Neural crest cell (in vitro differentiated cells): ENCODE data around the gene AVP. TPM values are rescaled to one million over a fixed set of nuclear protein-coding genes. Genes with fewer than 3 reads are reported as not detected.
"Not testable (repeated sequence)": the region's sequence is repeated elsewhere in the genome, so short reads cannot be mapped to it uniquely, and the experiment has no call there.

ENCODE experiments used
- DNase-seq: peaks from one replicate; pipeline ENCODE4 v3.0.0; 2021; ENCODE audit warnings: low read depth, mixed read lengths, low spot score
- H3K27ac Mint-ChIP-seq: one replicate; pipeline ENCODE4 v1.8.0; 2021; ENCODE audit warnings: mild to moderate bottlenecking, mixed read lengths; ENCODE audit not compliant: unreplicated experiment
- H3K27me3 Mint-ChIP-seq: 2 replicates; pipeline ENCODE4 v1.8.0; 2021; ENCODE audit warnings: low read depth, mild to moderate bottlenecking, mixed read lengths
- H3K36me3 Mint-ChIP-seq: 2 replicates; pipeline ENCODE4 v1.8.0; 2021; ENCODE audit warnings: low read depth, mild to moderate bottlenecking, mixed read lengths
- H3K4me1 Mint-ChIP-seq: 2 replicates; pipeline ENCODE4 v1.8.0; 2021; ENCODE audit warnings: mixed read lengths
- H3K4me3 Mint-ChIP-seq: one replicate; pipeline ENCODE4 v1.8.0; 2021; ENCODE audit warnings: mild to moderate bottlenecking, mixed read lengths
- H3K9me3 Mint-ChIP-seq: 2 replicates; pipeline ENCODE4 v1.8.0; 2021; ENCODE audit warnings: mixed read lengths
- CTCF ChIP-seq: fragments of 200-600 bp; sonication (generic); conservative IDR thresholded peaks from 2 replicates; pipeline ENCODE4 v1.5.0; 2021; ENCODE audit warnings: antibody characterized with exemption, mild to moderate bottlenecking
- total RNA-seq: library from RNA; stranded (reverse); gene quantifications from 2 replicates; pipeline ENCODE4 v1.2.1, GENCODE V29; 2021

AVP gene
- total RNA-seq, 1 donor from 2014 or later: not detected

DNA sequence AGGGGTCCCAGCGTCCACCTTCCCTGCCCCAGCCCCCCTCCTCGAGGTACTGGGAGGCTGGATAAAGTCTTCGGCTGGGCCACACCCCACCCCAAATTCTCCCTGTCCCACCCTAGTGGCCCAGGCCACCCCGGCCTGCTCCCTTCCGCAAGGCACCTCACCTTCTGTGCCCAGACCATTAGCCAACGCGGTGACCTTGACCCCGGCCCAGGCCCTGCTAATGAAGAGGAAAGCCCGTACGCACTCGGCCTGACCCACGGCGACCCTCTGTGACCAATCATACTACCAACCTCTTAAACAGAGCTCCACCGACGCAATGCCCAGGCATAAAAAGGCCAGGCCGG lies 13.3 kb downstream of the AVP start:
- peaks cover 5% of the 10 kb centered on the region for H3K4me1 Mint-ChIP-seq
- H3K9me3 Mint-ChIP-seq: no peaks in the 10 kb centered on the region
- H3K4me3 Mint-ChIP-seq: no peak overlapping the region
- no peak overlapping the region for H3K27ac Mint-ChIP-seq
- H3K36me3 Mint-ChIP-seq: no peaks in the 10 kb centered on the region
- TF ChIP-seq CTCF: no peak
- DNase-seq: no peak
- H3K27me3 Mint-ChIP-seq: peaks cover 31% of the 10 kb centered on the region

DNA sequence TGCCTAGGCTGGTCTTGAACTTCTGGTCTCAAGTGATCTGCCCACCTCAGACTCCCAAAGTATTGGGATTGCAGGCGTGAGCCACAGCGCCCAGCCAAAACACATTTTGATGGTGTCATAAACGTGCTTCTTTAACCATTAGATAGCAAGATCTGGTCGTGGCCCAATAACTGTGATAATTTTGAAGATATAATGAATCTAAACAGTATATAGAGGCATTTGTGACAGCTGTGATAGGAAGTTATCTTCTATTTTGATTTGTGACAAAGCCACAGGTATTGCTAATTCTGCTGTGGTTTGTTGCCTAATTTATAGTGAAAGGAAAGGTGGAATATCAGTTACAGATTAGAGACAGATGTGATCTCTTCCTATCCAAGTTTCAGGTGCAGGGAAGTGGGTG lies 13.8 kb downstream of the AVP start:
- no peak for TF ChIP-seq CTCF
- H3K4me1 Mint-ChIP-seq: peaks cover 5% of the 10 kb centered on the region
- H3K9me3 Mint-ChIP-seq: no peaks in the 10 kb centered on the region
- no peak for DNase-seq
- H3K36me3 Mint-ChIP-seq: no peaks in the 10 kb centered on the region
- no peak overlapping the region for H3K4me3 Mint-ChIP-seq
- H3K27ac Mint-ChIP-seq: no peak overlapping the region
- peaks cover 30% of the 10 kb centered on the region for H3K27me3 Mint-ChIP-seq

DNA sequence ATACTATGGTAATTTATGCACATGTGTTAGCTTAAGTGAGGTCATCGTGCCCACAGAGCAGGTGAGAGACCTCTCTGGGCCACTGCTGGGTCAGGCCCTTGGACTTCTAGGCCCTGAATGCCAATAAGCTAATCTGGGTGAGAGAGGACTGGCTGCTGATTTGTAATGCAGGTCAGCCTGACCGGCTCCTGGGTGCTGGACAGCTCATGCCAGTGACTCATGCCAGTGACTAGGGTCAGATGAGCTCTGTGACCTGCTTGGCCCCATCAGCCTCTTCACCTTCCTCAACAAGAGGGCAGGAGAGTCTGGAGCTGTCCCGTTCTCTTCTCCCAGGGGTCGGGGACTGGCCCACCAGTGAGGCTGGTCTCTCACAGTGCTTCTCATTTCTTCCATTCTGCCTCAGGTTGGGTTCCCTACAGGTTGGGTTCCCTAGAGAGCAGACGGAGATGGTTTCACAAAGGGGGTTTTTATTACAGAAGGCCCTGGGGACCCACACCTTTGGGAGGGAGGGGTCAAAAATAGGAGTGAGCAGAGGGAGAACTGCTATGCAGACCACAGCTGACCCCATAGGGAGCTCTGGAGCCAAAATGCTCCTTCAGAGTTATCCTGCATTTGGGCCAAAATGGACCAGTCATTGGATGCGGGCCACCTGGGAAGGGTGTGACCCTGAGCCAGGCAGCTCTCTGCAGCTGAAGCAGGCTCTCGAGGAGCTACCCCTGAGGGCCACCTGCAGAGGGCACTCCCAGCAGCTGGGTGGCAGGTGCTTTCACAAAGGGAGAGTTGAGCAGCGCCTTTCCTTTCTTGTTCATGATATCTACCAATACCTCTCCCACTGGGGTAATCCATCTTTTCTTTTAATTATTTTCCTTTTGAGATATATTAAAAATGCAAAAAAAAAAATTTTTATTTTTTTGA lies 15.3 kb downstream of the AVP start:
- peaks cover 5% of the 10 kb centered on the region for H3K4me1 Mint-ChIP-seq
- no peaks in the 10 kb centered on the region for H3K36me3 Mint-ChIP-seq
- H3K9me3 Mint-ChIP-seq: no peaks in the 10 kb centered on the region
- H3K27me3 Mint-ChIP-seq: peaks cover 31% of the 10 kb centered on the region
- TF ChIP-seq CTCF: no peak
- no peak overlapping the region for H3K27ac Mint-ChIP-seq
- no peak for DNase-seq
- no peak overlapping the region for H3K4me3 Mint-ChIP-seq

DNA sequence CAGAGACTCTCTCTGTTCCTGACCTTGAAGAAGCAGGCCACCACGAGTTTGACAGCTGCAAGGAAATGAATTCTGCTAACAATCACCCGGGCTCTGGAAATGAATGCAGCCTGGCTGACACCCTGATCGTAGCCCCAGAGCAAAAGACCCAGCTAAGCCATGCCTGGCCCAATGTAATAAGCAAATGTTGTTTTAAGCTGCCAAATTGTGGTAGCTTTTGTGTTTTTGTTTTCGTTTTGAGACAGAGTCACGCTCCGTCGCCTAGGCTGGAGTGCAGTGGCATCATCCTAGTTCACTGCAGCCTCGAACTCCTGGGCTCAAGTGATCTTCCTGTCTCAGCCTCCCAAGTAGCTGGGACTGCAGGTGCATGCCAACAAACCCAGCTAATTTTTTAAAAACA lies 16.4 kb downstream of the AVP start:
- peaks cover 25% of the 10 kb centered on the region for H3K27me3 Mint-ChIP-seq
- no peak for TF ChIP-seq CTCF
- H3K36me3 Mint-ChIP-seq: no peaks in the 10 kb centered on the region
- no peak overlapping the region for H3K27ac Mint-ChIP-seq
- no peak overlapping the region for H3K4me3 Mint-ChIP-seq
- H3K9me3 Mint-ChIP-seq: no peaks in the 10 kb centered on the region
- DNase-seq: no peak
- H3K4me1 Mint-ChIP-seq: peaks cover 5% of the 10 kb centered on the region

- Mint-ChIP-seq H3K27me3 (peaks cover 18% of the 10 kb centered on the region), H3K9me3 (no peaks in the 10 kb centered on the region), H3K4me1 (peaks cover 2% of the 10 kb centered on the region), H3K4me3 (no peak overlapping the region), H3K27ac (no peak overlapping the region), H3K36me3 (no peaks in the 10 kb centered on the region)
- DNase-seq: no peak
- TF ChIP-seq CTCF: no peak
Observed at GRCh38 chr20:3067139-3068014, 17.1 kb downstream of the AVP start.

DNA sequence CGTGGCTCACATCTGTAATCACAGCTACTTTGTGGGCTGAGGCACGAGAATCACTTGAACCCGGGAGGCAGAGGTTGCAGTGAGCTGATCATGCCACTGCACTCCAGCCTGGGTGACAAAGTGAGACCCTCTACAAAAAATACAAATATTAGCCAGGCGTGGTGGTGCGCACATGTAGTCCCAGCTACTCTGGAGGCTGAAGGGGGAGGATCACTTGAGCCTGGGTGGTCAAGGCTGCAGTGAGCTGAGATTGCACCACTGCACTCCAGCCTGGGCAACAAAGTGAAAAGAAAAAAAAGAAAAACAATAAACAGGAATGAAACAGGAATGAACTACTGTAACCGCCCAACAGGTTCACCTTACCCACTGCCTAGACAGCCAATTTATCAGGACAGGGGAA lies 20.4 kb downstream of the AVP start:
- H3K27ac Mint-ChIP-seq, H3K36me3 Mint-ChIP-seq, DNase-seq, H3K4me3 Mint-ChIP-seq, H3K9me3 Mint-ChIP-seq, H3K27me3 Mint-ChIP-seq, H3K4me1 Mint-ChIP-seq: not testable (repeated sequence)
